ENCODE measurements around the gene MAX. TPM values are rescaled to one million over a fixed set of nuclear protein-coding genes. Genes with fewer than 3 reads are reported as not detected.
A peak's percentile ranks its signal among the peaks of the same experiment; 100 is the strongest.

Gene MAX
- total and polyA plus RNA-seq, 7 experiments from 2014 or later: 145 to 236 (median 193) TPM

DNA sequence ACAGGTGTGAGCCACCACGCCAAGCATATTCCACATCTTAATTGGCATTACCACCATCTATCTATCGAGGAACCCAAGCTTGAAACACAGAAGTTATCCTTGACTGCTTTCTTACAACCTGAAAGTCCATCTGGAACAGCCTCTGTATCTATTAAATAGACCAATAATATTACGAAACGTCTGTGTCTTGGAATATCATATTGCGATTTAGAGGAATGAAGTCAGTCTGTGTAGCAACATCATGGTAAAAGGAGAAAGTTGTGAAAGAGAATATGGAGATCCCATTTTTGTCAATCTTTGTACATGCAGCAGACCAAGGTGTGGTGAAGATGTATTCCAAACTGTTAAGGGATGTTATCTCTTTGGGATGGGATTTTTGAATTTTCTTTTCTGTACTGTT, 25.8 kb upstream of the MAX start:
- H3K4me3 ChIP-seq (ENCODE audit: low read length): no peak overlapping the region
- Mint-ChIP-seq H3K27ac (no peak overlapping the region), H3K27me3 (peaks cover 0 to 11% (median 5%) of the 10 kb centered on the region in 5 donors), H3K4me1 (no peaks in the 10 kb centered on the region), H3K4me3 (no peak overlapping the region), H3K9me3 (no peaks in the 10 kb centered on the region), H3K36me3 (peaks cover 0 to 3% (median 0%) of the 10 kb centered on the region in 5 donors)
- no peaks in the 10 kb centered on the region for H3K36me3 ChIP-seq (ENCODE audit: control insufficient read depth in 2 of 3, insufficient read depth in 3 of 3, low read length in 3 of 3)
- H3K9me3 ChIP-seq (ENCODE audit: control insufficient read depth in 2 of 3, low read length in 3 of 3): no peaks in the 10 kb centered on the region
- no peak for DNase-seq
- H3K27ac ChIP-seq (ENCODE audit: low read depth, low read length): no peak overlapping the region
- H3K27me3 ChIP-seq (ENCODE audit: control insufficient read depth in 2 of 2, insufficient read depth in 2 of 2, low read length in 2 of 2): no peaks in the 10 kb centered on the region
- intact Hi-C loops (cut with micrococcal nuclease): no loop called here
- no peaks in the 10 kb centered on the region for H3K4me1 ChIP-seq (ENCODE audit: control insufficient read depth in 2 of 2, insufficient read depth in 2 of 2, low read length in 2 of 2)
- ATAC-seq: no peak
- CTCF ChIA-PET: no interaction called here
- POLR2A ChIA-PET: no interaction called here

- ATAC-seq (no peak), DNase-seq (no peak)
- Mint-ChIP-seq H3K27me3 (peaks cover 0 to 11% (median 0%) of the 10 kb centered on the region in 5 donors), H3K27ac (peak overlapping the region in 1 of 9 donors; percentile 5), H3K9me3 (peaks cover 0 to 2% (median 0%) of the 10 kb centered on the region in 11 donors), H3K4me3 (no peak overlapping the region), H3K36me3 (no peaks in the 10 kb centered on the region), H3K4me1 (peaks cover 0 to 6% (median 0%) of the 10 kb centered on the region in 7 donors)
- Histone ChIP-seq H3K36me3 (ENCODE audit: control insufficient read depth in 2 of 3, insufficient read depth in 3 of 3, low read length in 3 of 3) (no peaks in the 10 kb centered on the region), H3K27ac (ENCODE audit: low read depth, low read length) (no peak overlapping the region), H3K4me3 (ENCODE audit: low read length) (no peak overlapping the region), H3K27me3 (ENCODE audit: control insufficient read depth in 2 of 2, insufficient read depth in 2 of 2, low read length in 2 of 2) (no peaks in the 10 kb centered on the region), H3K9me3 (ENCODE audit: control insufficient read depth in 2 of 3, low read length in 3 of 3) (no peaks in the 10 kb centered on the region), H3K4me1 (ENCODE audit: control insufficient read depth in 2 of 2, insufficient read depth in 2 of 2, low read length in 2 of 2) (no peaks in the 10 kb centered on the region)
- POLR2A ChIA-PET: no interaction called here
- CTCF ChIA-PET: no interaction called here
- intact Hi-C loops (cut with micrococcal nuclease): no loop called here
These were observed 15.7 kb upstream of the MAX start for GRCh38 chr14:65117769-65118745.

DNA sequence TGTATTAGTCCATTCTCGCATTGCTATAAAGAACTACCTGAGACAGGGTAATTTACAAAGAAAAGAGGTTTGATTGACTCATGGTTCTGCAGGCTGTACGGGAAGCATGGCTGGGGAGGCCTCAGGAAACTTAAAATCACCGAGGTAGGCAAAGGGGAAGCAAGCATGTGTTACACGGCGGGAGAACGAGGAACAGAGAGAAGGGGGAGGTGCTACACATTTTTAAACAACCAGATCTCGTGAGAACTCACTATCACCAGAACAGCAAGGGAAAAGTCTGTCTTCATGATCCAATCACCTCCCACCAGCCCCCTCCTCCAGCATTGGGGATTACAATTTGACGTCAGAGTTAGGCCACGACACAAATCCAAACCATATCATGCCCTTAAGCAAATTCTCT, 13.3 kb upstream of the MAX start:
- H3K27me3 Mint-ChIP-seq: peaks cover 0 to 8% (median 0%) of the 10 kb centered on the region in 5 donors
- no peaks in the 10 kb centered on the region for H3K27me3 ChIP-seq (ENCODE audit: control insufficient read depth in 2 of 2, insufficient read depth in 2 of 2, low read length in 2 of 2)
- POLR2A ChIA-PET: no interaction called here
- no peak overlapping the region for H3K27ac ChIP-seq (ENCODE audit: low read depth, low read length)
- H3K4me3 ChIP-seq (ENCODE audit: low read length): no peak overlapping the region
- no peaks in the 10 kb centered on the region for H3K36me3 ChIP-seq (ENCODE audit: control insufficient read depth in 2 of 3, insufficient read depth in 3 of 3, low read length in 3 of 3)
- H3K4me1 Mint-ChIP-seq: peaks cover 0 to 6% (median 0%) of the 10 kb centered on the region in 7 donors
- CTCF ChIA-PET: no interaction called here
- DNase-seq (no peak), ATAC-seq (no peak)
- no peaks in the 10 kb centered on the region for H3K9me3 ChIP-seq (ENCODE audit: control insufficient read depth in 2 of 3, low read length in 3 of 3)
- no peaks in the 10 kb centered on the region for H3K36me3 Mint-ChIP-seq
- peaks cover 0 to 2% (median 0%) of the 10 kb centered on the region in 11 donors for H3K9me3 Mint-ChIP-seq
- peak overlapping the region in 1 of 9 donors; percentile 42 for H3K27ac Mint-ChIP-seq
- H3K4me3 Mint-ChIP-seq: no peak overlapping the region
- intact Hi-C loops (cut with micrococcal nuclease): no loop called here
- H3K4me1 ChIP-seq (ENCODE audit: control insufficient read depth in 2 of 2, insufficient read depth in 2 of 2, low read length in 2 of 2): no peaks in the 10 kb centered on the region

DNA sequence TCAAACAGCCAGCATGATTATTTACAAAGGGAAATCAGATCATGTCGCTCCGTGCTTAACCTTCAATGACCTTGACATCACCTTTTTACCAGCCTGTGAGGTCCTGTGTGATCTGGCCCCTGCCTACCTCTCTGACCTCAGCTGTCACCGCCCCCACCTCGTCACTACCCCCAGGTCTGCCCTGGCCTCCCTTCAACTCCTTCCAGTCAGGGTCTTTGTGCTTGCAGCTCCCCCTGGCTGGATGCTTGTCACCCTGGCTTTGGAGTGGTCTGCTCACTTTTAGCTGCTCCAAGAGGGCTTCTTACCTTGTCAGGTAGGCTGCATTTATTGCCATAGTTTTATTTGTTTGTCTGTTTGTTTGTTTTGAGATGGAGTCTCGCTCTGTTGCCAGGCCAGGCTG, 8.2 kb upstream of the MAX start:
- DNase-seq (no peak), ATAC-seq (no peak)
- CTCF ChIA-PET: no interaction called here
- Mint-ChIP-seq H3K27ac (no peak overlapping the region), H3K4me1 (peaks cover 0 to 7% (median 0%) of the 10 kb centered on the region in 7 donors), H3K4me3 (no peak overlapping the region), H3K9me3 (no peaks in the 10 kb centered on the region), H3K36me3 (no peaks in the 10 kb centered on the region), H3K27me3 (peaks cover 0 to 7% (median 0%) of the 10 kb centered on the region in 5 donors)
- Histone ChIP-seq H3K36me3 (ENCODE audit: control insufficient read depth in 2 of 3, insufficient read depth in 3 of 3, low read length in 3 of 3) (no peaks in the 10 kb centered on the region), H3K4me3 (ENCODE audit: low read length) (no peak overlapping the region), H3K27ac (ENCODE audit: low read depth, low read length) (no peak overlapping the region), H3K4me1 (ENCODE audit: control insufficient read depth in 2 of 2, insufficient read depth in 2 of 2, low read length in 2 of 2) (no peaks in the 10 kb centered on the region), H3K9me3 (ENCODE audit: control insufficient read depth in 2 of 3, low read length in 3 of 3) (no peaks in the 10 kb centered on the region), H3K27me3 (ENCODE audit: control insufficient read depth in 2 of 2, insufficient read depth in 2 of 2, low read length in 2 of 2) (no peaks in the 10 kb centered on the region)
- intact Hi-C loops (cut with micrococcal nuclease): no loop called here
- POLR2A ChIA-PET: no interaction called here

- no peak for DNase-seq
- no peaks in the 10 kb centered on the region for H3K9me3 ChIP-seq (ENCODE audit: control insufficient read depth in 2 of 3, low read length in 3 of 3)
- intact Hi-C loops (cut with micrococcal nuclease): no loop called here
- Mint-ChIP-seq H3K4me3 (no peak overlapping the region), H3K27ac (peak overlapping the region in 1 of 9 donors; percentile 11), H3K36me3 (no peaks in the 10 kb centered on the region), H3K4me1 (peaks cover 0 to 7% (median 0%) of the 10 kb centered on the region in 7 donors), H3K9me3 (no peaks in the 10 kb centered on the region), H3K27me3 (peaks cover 0 to 12% (median 0%) of the 10 kb centered on the region in 5 donors)
- no peaks in the 10 kb centered on the region for H3K27me3 ChIP-seq (ENCODE audit: control insufficient read depth in 2 of 2, insufficient read depth in 2 of 2, low read length in 2 of 2)
- no peaks in the 10 kb centered on the region for H3K36me3 ChIP-seq (ENCODE audit: control insufficient read depth in 2 of 3, insufficient read depth in 3 of 3, low read length in 3 of 3)
- no peak overlapping the region for H3K4me3 ChIP-seq (ENCODE audit: low read length)
- no peak overlapping the region for H3K27ac ChIP-seq (ENCODE audit: low read depth, low read length)
- CTCF ChIA-PET: no interaction called here
- POLR2A ChIA-PET: no interaction called here
- ATAC-seq: no peak
- no peaks in the 10 kb centered on the region for H3K4me1 ChIP-seq (ENCODE audit: control insufficient read depth in 2 of 2, insufficient read depth in 2 of 2, low read length in 2 of 2)
These were observed 7.0 kb upstream of the MAX start for GRCh38 chr14:65109357-65109756.

DNA sequence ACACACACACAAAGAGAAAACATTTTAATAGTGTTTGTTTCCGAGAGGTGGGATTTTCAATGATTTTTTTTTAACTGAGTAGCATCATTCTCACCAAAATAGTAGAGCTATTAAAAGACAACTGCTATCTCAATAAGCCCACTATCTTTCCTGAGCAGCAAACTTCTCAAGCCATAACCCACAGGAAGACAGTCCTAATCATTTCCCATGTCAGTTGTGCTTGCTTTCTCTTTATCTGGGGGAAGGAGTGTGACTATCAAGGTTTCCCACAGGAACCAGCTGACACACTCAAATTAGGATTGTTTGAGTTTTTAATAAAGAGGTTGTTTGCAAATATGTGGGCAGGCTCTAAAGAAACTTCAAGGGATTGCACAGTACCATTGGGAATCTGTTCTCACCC, 4.9 kb upstream of the MAX start:
- POLR2A ChIA-PET: no interaction called here
- no peak for ATAC-seq
- H3K4me1 Mint-ChIP-seq: peaks cover 4 to 13% (median 7%) of the 10 kb centered on the region in 7 donors

More for the DNA sequence above, 4.9 kb upstream of the MAX start:
- peaks cover 0 to 3% (median 0%) of the 10 kb centered on the region in 11 donors for H3K9me3 Mint-ChIP-seq
- H3K27ac Mint-ChIP-seq: no peak overlapping the region
- H3K27me3 ChIP-seq (ENCODE audit: control insufficient read depth in 2 of 2, insufficient read depth in 2 of 2, low read length in 2 of 2): no peaks in the 10 kb centered on the region
- no peak overlapping the region for H3K4me3 Mint-ChIP-seq
- H3K4me1 ChIP-seq (ENCODE audit: control insufficient read depth in 2 of 2, insufficient read depth in 2 of 2, low read length in 2 of 2): peaks cover 0 to 7% of the 10 kb centered on the region in 2 donors
- CTCF ChIA-PET: no interaction called here
- intact Hi-C loops (cut with micrococcal nuclease): no loop called here
- H3K4me3 ChIP-seq (ENCODE audit: low read length): no peak overlapping the region
- no peaks in the 10 kb centered on the region for H3K9me3 ChIP-seq (ENCODE audit: control insufficient read depth in 2 of 3, low read length in 3 of 3)
- peaks cover 0 to 18% (median 0%) of the 10 kb centered on the region in 5 donors for H3K27me3 Mint-ChIP-seq
- no peak overlapping the region for H3K27ac ChIP-seq (ENCODE audit: low read depth, low read length)
- no peak for DNase-seq
- H3K36me3 ChIP-seq (ENCODE audit: control insufficient read depth in 2 of 3, insufficient read depth in 3 of 3, low read length in 3 of 3): no peaks in the 10 kb centered on the region
- H3K36me3 Mint-ChIP-seq: peaks cover 0 to 3% (median 0%) of the 10 kb centered on the region in 5 donors

All from naive thymus-derived CD4-positive, alpha-beta T cell (primary cell).